Uterus (tissue), 4 donors: ENCODE results near the gene TRMT61B. TPM values are rescaled to one million over a fixed set of nuclear protein-coding genes. Genes with fewer than 3 reads are reported as not detected.

Source experiments
- DNase-seq, 2 donors: peaks; one replicate each; pipeline ENCODE4 v3.0.0-alpha.2; 2019 to 2020
- H3K27ac ChIP-seq, 2 donors: fragments of 200-600 bp; sonication (generic); 1 replicate in 1 of 2; 2 replicates in 1 of 2; pipeline ENCODE4 v1.5.1; 2016 to 2018
- H3K27me3 ChIP-seq, 2 donors: fragments of 200-600 bp; sonication (generic); one replicate each; pipeline ENCODE4 v1.5.1; 2018 to 2019; ENCODE audit warnings: control low read depth in 1 of 2
- H3K36me3 ChIP-seq, 2 donors: fragments of 200-600 bp; sonication (generic); one replicate each; pipeline ENCODE4 v1.5.1; 2019; ENCODE audit warnings: control low read depth in 1 of 2
- H3K4me1 ChIP-seq, 2 donors: fragments of 200-600 bp; sonication (generic); one replicate each; pipeline ENCODE4 v1.5.1; 2018 to 2019; ENCODE audit warnings: control low read depth in 1 of 2
- H3K4me3 ChIP-seq, 2 donors: fragments of 200-600 bp; sonication (generic); 1 replicate in 1 of 2; 2 replicates in 1 of 2; pipeline ENCODE4 v1.5.1; 2018 to 2019; ENCODE audit warnings: mild to moderate bottlenecking in 1 of 2
- H3K9me3 ChIP-seq, 2 donors: fragments of 200-600 bp; sonication (generic); one replicate each; pipeline ENCODE4 v1.5.1; 2019; ENCODE audit warnings: control low read depth in 1 of 2
- CTCF ChIP-seq, 4 experiments: fragments of 200-600 bp in 2 of 4; fragments of 450-650 bp in 2 of 4; sonication (generic) in 2 of 4; IDR thresholded peaks; one replicate each; pipeline ENCODE4 v1.5.1; 2016 to 2019; ENCODE audit warnings: antibody characterized with exemption in 4 of 4, mild to moderate bottlenecking in 2 of 4, moderate library complexity in 1 of 4
- POLR2A ChIP-seq, 2 donors: fragments of 450-650 bp; IDR thresholded peaks; one replicate each; pipeline ENCODE4 v1.6.1; 2016; ENCODE audit warnings: antibody characterized with exemption in 2 of 2, mild to moderate bottlenecking in 1 of 2, moderate library complexity in 1 of 2
- intact Hi-C: fragments of 100-400 bp; cut with DNase I; formaldehyde crosslinking; loops from one replicate; pipeline ENCODE4 v1.15.1; 2023; ENCODE audit warnings: low total_unique reads
- small RNA-seq: library from RNA; depleted of rRNA; stranded (forward); fragments of <200 nt; gene quantifications from one replicate; pipeline ENCODE3, GENCODE V24; 2016
- total RNA-seq, 4 donors: library from RNA; depleted of rRNA in 3 of 4; stranded (reverse); fragments of >200 nt in 3 of 4; gene quantifications; one replicate each; pipeline versions ENCODE4 v1.1.0 to v1.2.4, GENCODE V29; 2014 to 2023
- donor health status: DM: yes; HTN: yes; CAD: no.

TRMT61B gene
- total RNA-seq, 4 donors from 2014 or later: 14.1 to 25.6 (median 22.5) TPM

DNA sequence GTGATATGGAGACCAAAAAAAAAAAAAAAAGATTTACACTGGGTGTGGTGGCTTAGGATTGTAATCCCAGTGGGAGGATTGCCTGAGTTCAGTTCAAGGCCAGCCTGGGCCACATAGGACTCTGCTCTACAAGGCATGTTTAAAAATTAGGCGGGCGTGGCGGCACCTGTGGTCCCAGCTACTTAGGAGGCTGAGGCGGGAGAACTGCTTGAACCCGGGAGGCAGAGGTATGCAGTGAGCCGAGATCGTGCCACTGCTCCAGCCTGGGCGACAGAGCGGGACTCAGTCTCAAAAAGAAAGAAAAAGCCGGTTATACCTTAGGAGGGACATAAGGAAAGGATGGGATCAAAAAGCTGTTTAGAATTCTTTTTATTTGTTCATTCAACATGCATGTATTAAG lies 60.2 kb downstream of the TRMT61B start:
- intact Hi-C loops: loop anchor here (10.0 kb wide), 1 partner anchor 245 kb away; no protein-coding TSS in a partner anchor
- no peaks in the 10 kb centered on the region for H3K9me3 ChIP-seq
- H3K4me3 ChIP-seq: peak overlapping the region in 1 of 2 donors; percentile 29
- no peaks in the 10 kb centered on the region for H3K36me3 ChIP-seq
- H3K27me3 ChIP-seq: no peaks in the 10 kb centered on the region
- TF ChIP-seq CTCF (IDR thresholded peaks at IDR 0.05): no peak
- no peak for TF ChIP-seq POLR2A (IDR thresholded peaks at IDR 0.05)
- no peaks in the 10 kb centered on the region for H3K4me1 ChIP-seq
- peak overlapping the region in 1 of 2 donors; percentile 24 for H3K27ac ChIP-seq
- peak in 1 of 2 donors; percentile 30 for DNase-seq

DNA sequence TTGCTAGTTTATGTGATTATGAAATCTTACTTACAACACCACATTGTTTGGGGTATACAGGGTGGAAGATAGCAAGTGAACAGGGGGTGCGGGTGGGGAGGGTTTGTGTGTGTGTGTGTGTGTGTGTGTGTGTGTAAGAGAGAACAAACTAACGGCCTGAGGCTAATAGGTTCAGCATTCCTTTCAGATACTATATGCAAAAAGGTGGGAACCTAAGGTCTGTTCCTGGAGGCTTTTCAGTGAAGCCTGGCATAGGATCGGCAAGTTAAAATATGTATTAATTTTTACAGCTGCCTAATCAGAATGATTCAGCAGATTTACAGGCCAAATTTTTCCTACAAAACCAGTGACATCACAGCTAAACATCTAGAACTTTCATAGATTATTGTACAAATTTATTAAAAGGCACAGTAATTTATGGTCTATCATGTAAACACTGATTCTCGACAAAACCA lies 67.1 kb downstream of the TRMT61B start:
- Histone ChIP-seq H3K27me3 (no peaks in the 10 kb centered on the region), H3K27ac (peak overlapping the region; percentile 1 to 25), H3K9me3 (no peaks in the 10 kb centered on the region), H3K4me3 (no peak overlapping the region), H3K36me3 (no peaks in the 10 kb centered on the region), H3K4me1 (peaks cover 0 to 8% of the 10 kb centered on the region in 2 donors)
- DNase-seq: no peak
- TF ChIP-seq POLR2A (IDR thresholded peaks at IDR 0.05) (no peak), CTCF (IDR thresholded peaks at IDR 0.05) (no peak)
- intact Hi-C loops: no loop called here

DNA sequence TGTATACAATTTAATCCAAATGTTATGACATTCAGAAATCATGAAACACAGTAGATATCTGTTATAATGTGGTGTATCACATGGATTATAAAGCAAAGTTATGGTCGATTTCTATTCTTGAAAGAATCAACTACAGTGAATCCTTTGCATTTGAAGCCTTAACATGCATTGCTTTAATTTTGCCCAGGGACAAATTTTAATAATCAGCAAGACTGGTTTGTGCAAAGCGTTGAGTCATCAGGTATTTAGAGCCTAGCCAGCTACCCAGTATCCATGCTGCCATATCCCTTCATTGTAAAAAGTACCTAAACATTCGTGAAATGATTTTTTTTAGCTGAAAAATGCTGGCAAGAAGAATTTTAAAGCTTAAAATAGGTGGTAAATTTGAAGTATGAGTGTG lies 68.4 kb downstream of the TRMT61B start:
- H3K36me3 ChIP-seq: no peaks in the 10 kb centered on the region
- no peak overlapping the region for H3K4me3 ChIP-seq
- DNase-seq: no peak
- H3K4me1 ChIP-seq: peaks cover 0 to 8% of the 10 kb centered on the region in 2 donors
- intact Hi-C loops: no loop called here
- H3K27me3 ChIP-seq: no peaks in the 10 kb centered on the region
- no peaks in the 10 kb centered on the region for H3K9me3 ChIP-seq
- no peak overlapping the region for H3K27ac ChIP-seq
- TF ChIP-seq POLR2A (IDR thresholded peaks at IDR 0.05) (no peak), CTCF (IDR thresholded peaks at IDR 0.05) (no peak)

Small RNA genes within 50 kb of the gene (small RNA-seq; reads per million reads assigned to genes)
- 363 reads per million, percentile 96 among the genes with 10 or more reads in this experiment for gene SNORD92

Other genes starting within 250 kb of the TRMT61B start
- 100 to 1,000 TPM; 366 to 610 (median 470) TPM for gene PPP1CB, start 118.5 kb downstream of the TRMT61B start, total RNA-seq
- 1 to 10 TPM in 2 of 4 donors, not detected in 2; 3.2 to 7.3 TPM for gene SPDYA, start 59.5 kb downstream of the TRMT61B start, total RNA-seq
- gene WDR43, start 24.4 kb upstream of the TRMT61B start, total RNA-seq: 10 to 100 TPM; 42.9 to 82.2 (median 74.6) TPM
- 1 to 10 TPM in 1 of 4 donors, under 1 TPM in 1, not detected in 2; 0.61 to 1.5 TPM for gene TOGARAM2, start 111.0 kb upstream of the TRMT61B start, total RNA-seq
- not detected for gene PCARE, start 204.2 kb upstream of the TRMT61B start, total RNA-seq
- gene CLIP4, start 245.1 kb upstream of the TRMT61B start, total RNA-seq: 10 to 100 TPM; 24.1 to 48.7 (median 40.1) TPM